Measurements from ENCODE around the gene RGS19. TPM values are rescaled to one million over a fixed set of nuclear protein-coding genes. Genes with fewer than 3 reads are reported as not detected.
A peak's percentile ranks its signal among the peaks of the same experiment; 100 is the strongest.

The RGS19 gene
- total and polyA plus RNA-seq, 8 donors, result 3.2 to 11.9 (median 5.7) TPM

- FAIRE-seq, result no peak
- intact Hi-C loops (cut with DNase I), result no loop called here
- DNase-seq, result no peak
- Histone ChIP-seq H3K27me3 (no peaks in the 10 kb centered on the region), H3K4me1 (peaks cover 0 to 5% (median 5%) of the 10 kb centered on the region in 3 donors), H3K4me3 (no peak overlapping the region), H3K27ac (no peak overlapping the region), H3K36me3 (no peaks in the 10 kb centered on the region), H3K9me3 (no peaks in the 10 kb centered on the region)
- 87 to 88% methylated on average over 8 to 10 of the region's 11 CpGs for WGBS, 2 donors
- ATAC-seq, result no peak
- no peak for TF ChIP-seq CTCF (IDR thresholded peaks at IDR 0.05)
These were observed 7.5 kb upstream of the RGS19 start for GRCh38 chr20:64086801-64087200.

- H3K4me3 ChIP-seq, result no peak overlapping the region
- no peak for DNase-seq
- FAIRE-seq, result no peak
- H3K9me3 ChIP-seq, result no peaks in the 10 kb centered on the region
- H3K36me3 ChIP-seq, result no peaks in the 10 kb centered on the region
- H3K4me1 ChIP-seq, result peaks cover 0 to 5% (median 5%) of the 10 kb centered on the region in 3 donors
- TF ChIP-seq CTCF (IDR thresholded peaks at IDR 0.05), result no peak
- ATAC-seq, result peak in 2 of 4 donors; percentile 14 to 23
- intact Hi-C loops (cut with DNase I), result no loop called here
- 5 to 9% methylated on average over 22 to 23 of the region's 23 CpGs for WGBS, 2 donors
- H3K27ac ChIP-seq, result no peak overlapping the region
- H3K27me3 ChIP-seq, result no peaks in the 10 kb centered on the region
These were observed 5.4 kb upstream of the RGS19 start for GRCh38 chr20:64084685-64085152.

- no peak for TF ChIP-seq CTCF (IDR thresholded peaks at IDR 0.05)
- Histone ChIP-seq H3K27me3 (no peaks in the 10 kb centered on the region), H3K9me3 (no peaks in the 10 kb centered on the region), H3K4me3 (peak within 1 kb of the TSS; percentile 39 to 69 (median 50)), H3K27ac (no peak within 1 kb of the TSS), H3K4me1 (peaks cover 3 to 6% (median 5%) of the 10 kb centered on the region in 3 donors), H3K36me3 (no peaks in the 10 kb centered on the region)
- 4% methylated on average over 61 to 86 of the region's 86 CpGs for WGBS, 2 donors
- intact Hi-C loops (cut with DNase I), result no loop called here
- peak in 1 of 4 donors; percentile 5 for ATAC-seq
- no peak for DNase-seq
- FAIRE-seq, result no peak
These were observed 4.7 kb upstream of the RGS19 start, which contains the start of gene LKAAEAR1 for GRCh38 chr20:64083804-64084684. Gene LKAAEAR1 (minus strand): TSS chr20:64084398. CDS start chr20:64084219, 179 bp downstream.

GRCh38 chr20:64083378-64083803, 4.1 kb upstream of the RGS19 start:
- no peak for FAIRE-seq
- peak; percentile 58 to 72 (median 71) for ATAC-seq
- peak in 3 of 4 donors; percentile 29 to 47 (median 32) for TF ChIP-seq CTCF (IDR thresholded peaks at IDR 0.05)
- Histone ChIP-seq H3K4me1 (peaks cover 5 to 13% (median 6%) of the 10 kb centered on the region in 3 donors), H3K36me3 (no peaks in the 10 kb centered on the region), H3K9me3 (no peaks in the 10 kb centered on the region), H3K27me3 (no peaks in the 10 kb centered on the region), H3K27ac (no peak overlapping the region), H3K4me3 (peak overlapping the region; percentile 39 to 69 (median 50))
- intact Hi-C loops (cut with DNase I), result no loop called here
- WGBS, 2 donors, result 0 to 1% methylated on average over 43 to 52 of the region's 52 CpGs
- peak in 5 of 6 donors; percentile 63 to 90 (median 66) for DNase-seq
